K562 (cell line): ENCODE results near the gene RCC2. TPM values are rescaled to one million over a fixed set of nuclear protein-coding genes. Genes with fewer than 3 reads are reported as not detected.

Experiments
- ARID3B ChIP-seq: fragments of 250-450 bp; sonication (Bioruptor Pico); IDR thresholded peaks from 2 replicates; pipeline ENCODE4 v1.4.0; 2020; ENCODE audit warnings: borderline replicate concordance
- CSDE1 ChIP-seq, 2 experiments: fragments of 450-650 bp; IDR thresholded peaks; 2 replicates each; pipeline ENCODE4 v1.6.1; 2016; ENCODE audit warnings: mild to moderate bottlenecking in 1 of 2
- ETV6 ChIP-seq, 3 experiments: fragments of 150-350 bp in 1 of 3; sonication (generic) in 1 of 3; formaldehyde crosslinking in 1 of 3; IDR thresholded peaks; 2 replicates each; pipeline versions ENCODE4 v1.6.1 to v1.8.0; 2014 to 2022; ENCODE audit warnings: borderline replicate concordance in 2 of 3, low read depth in 2 of 3, antibody characterized with exemption in 1 of 3, low read length in 1 of 3, mild to moderate bottlenecking in 1 of 3, missing genetic modification reagents in 1 of 3
- GABPB1 ChIP-seq: sonication (generic); formaldehyde crosslinking; IDR thresholded peaks from 2 replicates; pipeline ENCODE4 v1.8.0; 2022; ENCODE audit warnings: mild to moderate bottlenecking, missing genetic modification reagents
- HIVEP1 ChIP-seq: fragments of 250-450 bp; sonication (Bioruptor Pico); IDR thresholded peaks from 2 replicates; pipeline ENCODE4 v1.4.0; 2020; ENCODE audit warnings: mild to moderate bottlenecking
- KLF6 ChIP-seq: fragments of 250-450 bp; sonication (Bioruptor Pico); IDR thresholded peaks from 2 replicates; pipeline ENCODE4 v1.4.0; 2020; ENCODE audit warnings: mild to moderate bottlenecking, moderate library complexity, borderline replicate concordance
- MTA3 ChIP-seq: fragments of 450-650 bp; formaldehyde crosslinking; IDR thresholded peaks from 2 replicates; pipeline ENCODE4 v1.6.1; 2017; ENCODE audit warnings: mild to moderate bottlenecking, borderline replicate concordance
- POLR2AphosphoS2 ChIP-seq: IDR thresholded peaks from 2 replicates; pipeline ENCODE4 v1.6.1; 2012; ENCODE audit warnings: low read length, improper control_type of control experiment
- POLR2AphosphoS5 ChIP-seq: IDR thresholded peaks from 2 replicates; pipeline ENCODE4 v1.6.1; 2011; ENCODE audit warnings: mild to moderate bottlenecking, low read depth, low read length, moderate library complexity; ENCODE audit not compliant: control insufficient read depth, insufficient read depth
- POLR3G ChIP-seq: IDR thresholded peaks from 2 replicates; pipeline ENCODE4 v1.6.1; 2011; ENCODE audit not compliant: insufficient read length, insufficient replicate concordance; ENCODE audit errors: extremely low read depth
- RNF2 ChIP-seq: sonication (generic); IDR thresholded peaks from 2 replicates; pipeline ENCODE4 v1.6.1; 2016
- SAP30 ChIP-seq: fragments of 200-600 bp; sonication (generic); IDR thresholded peaks from 2 replicates; pipeline ENCODE4 v1.6.1; 2012; ENCODE audit warnings: borderline replicate concordance, low read depth, mild to moderate bottlenecking, moderate library complexity, low read length, control low read depth, inconsistent platforms; ENCODE audit not compliant: insufficient read depth, poor library complexity, severe bottlenecking
- SLC30A9 ChIP-seq: fragments of 250-450 bp; sonication (Bioruptor Pico); IDR thresholded peaks from 2 replicates; pipeline ENCODE4 v1.8.0; 2022; ENCODE audit warnings: mild to moderate bottlenecking, moderate library complexity
- SRSF3 ChIP-seq: fragments of 200-400 bp; formaldehyde crosslinking; IDR thresholded peaks from 2 replicates; pipeline ENCODE4 v1.6.1; 2016; ENCODE audit warnings: mild to moderate bottlenecking, low read length, moderate library complexity; ENCODE audit not compliant: insufficient read depth
- STAT6 ChIP-seq: sonication (generic); formaldehyde crosslinking; IDR thresholded peaks from 2 replicates; pipeline ENCODE4 v1.8.1; 2023; ENCODE audit warnings: mild to moderate bottlenecking, missing genetic modification reagents
- TRIM25 ChIP-seq: fragments of 450-650 bp; IDR thresholded peaks from 2 replicates; pipeline ENCODE4 v1.7.0; 2016; ENCODE audit warnings: borderline replicate concordance
- ZEB2 ChIP-seq: fragments of 450-650 bp; IDR thresholded peaks from 2 replicates; pipeline ENCODE4 v1.6.1; 2016
- ZNF12 ChIP-seq: sonication (generic); formaldehyde crosslinking; IDR thresholded peaks from 2 replicates; pipeline ENCODE4 v1.4.0; 2020; ENCODE audit warnings: mild to moderate bottlenecking, missing genetic modification reagents
- ZNF124 ChIP-seq: sonication (generic); formaldehyde crosslinking; IDR thresholded peaks from 2 replicates; pipeline ENCODE4 v1.8.1; 2022; ENCODE audit warnings: missing genetic modification reagents
- ZNF3 ChIP-seq: fragments of 250-450 bp; sonication (Bioruptor Pico); IDR thresholded peaks from 2 replicates; pipeline ENCODE4 v1.5.0; 2021; ENCODE audit warnings: mild to moderate bottlenecking, moderate library complexity
- ZNF41 ChIP-seq: fragments of 250-450 bp; sonication (Bioruptor Pico); conservative IDR thresholded peaks from 2 replicates; pipeline ENCODE4 v1.4.0; 2020; ENCODE audit warnings: mild to moderate bottlenecking
- ZNF507 ChIP-seq: conservative IDR thresholded peaks from 2 replicates; pipeline ENCODE4 v1.6.1; 2017; ENCODE audit warnings: missing genetic modification characterization, missing compliant biosample characterization
- polyA plus RNA-seq, 8 experiments: library from polyadenylated mRNA; depleted of rRNA in 4 of 8; stranded (reverse) in 5 of 8; unstranded in 3 of 8; fragments of >200 nt; fragmentation: Nextera tagmentation in 2 of 8; fragmentation: Illumina TruSeq in 1 of 8; extraction: Ambion mirVana in 2 of 8; extraction: Trizol in 1 of 8; gene quantifications; 2 replicates each; pipeline versions ENCODE4 v1.2.1 to v1.2.3, GENCODE V29; 2011 to 2014; ENCODE audit warnings: inconsistent platforms in 1 of 8, missing spikeins in 1 of 8
- total RNA-seq, 7 experiments: library from RNA; depleted of rRNA in 6 of 7; stranded (reverse); fragments of >200 nt in 6 of 7; fragmentation: Illumina TruSeq in 2 of 7; extraction: Trizol in 2 of 7; gene quantifications; 2 replicates each; pipeline versions ENCODE4 v1.2.1 to v1.2.3, GENCODE V29; 2011 to 2021; ENCODE audit warnings: low replicate concordance in 1 of 7

RCC2 gene
- total and polyA plus RNA-seq, 9 of the 15 experiments (the other 6 are each of a cell fraction or from before 2014, with no cell fraction given), result 31.8 to 292 (median 116) TPM

- TF ChIP-seq ZNF12 (no peak), ZNF3 (CRISPR knock-in tag) (no peak), GABPB1 (CRISPR knock-in tag) (peak; percentile 44), STAT6 (CRISPR knock-in tag) (no peak), HIVEP1 (CRISPR knock-in tag) (no peak), KLF6 (CRISPR knock-in tag) (no peak), MTA3 (peak; percentile 79), SAP30 (peak; percentile 75), POLR3G (no peak), SLC30A9 (CRISPR knock-in tag) (no peak), CSDE1 (IDR thresholded peaks at IDR 0.05) (no peak), ZNF507 (tag) (no peak), ZEB2 (no peak), ZNF41 (CRISPR knock-in tag) (no peak), POLR2AphosphoS2 (no peak), ARID3B (CRISPR knock-in tag) (no peak), POLR2AphosphoS5 (peak; percentile 57; the same call in 1 of the 2 replicates), ETV6 (IDR thresholded peaks at IDR 0.05; ENCODE audit: borderline replicate concordance in 1 of 2, low read depth in 2 of 2, low read length in 1 of 2) (no peak), ETV6 (CRISPR knock-in tag; IDR thresholded peaks at IDR 0.05; ENCODE audit: borderline replicate concordance) (no peak), RNF2 (peak; percentile 61; the same call in 1 of the 2 replicates), SRSF3 (no peak), TRIM25 (no peak), ZNF124 (CRISPR knock-in tag) (no peak)
These were observed 893 bp downstream of the RCC2 start (continued) for GRCh38 chr1:17438318-17439249.
